ENCODE measurements around the gene GAB4.

GAB4 gene

DNA sequence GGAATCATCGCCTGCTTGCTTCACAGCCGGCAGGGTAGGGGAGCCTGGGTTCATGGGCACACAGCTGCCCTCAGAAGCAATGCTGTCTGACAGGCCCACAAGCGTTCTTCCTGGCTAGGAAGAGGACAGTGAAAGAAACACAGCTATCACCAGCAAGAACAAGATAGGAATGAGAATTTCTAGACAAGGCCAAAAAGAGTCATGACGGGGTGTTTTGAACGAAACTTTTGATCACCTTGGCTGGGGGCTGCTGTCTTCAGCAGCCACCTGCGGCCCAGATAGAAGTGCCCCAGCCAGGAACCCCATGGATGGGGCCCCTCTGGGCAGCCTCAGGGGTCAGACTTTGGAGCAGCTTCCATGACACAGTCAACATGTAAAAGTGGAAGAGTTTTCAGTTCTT lies 41.8 kb downstream of the GAB4 start:
- H3K4me3 ChIP-seq (replicated peaks; ENCODE audit: low read depth, low read length), result no peak overlapping the region
- no peaks in the 10 kb centered on the region for H3K27me3 ChIP-seq (replicated peaks; ENCODE audit: control insufficient read depth, insufficient read depth, low read length)
- DNase-seq (ENCODE audit: extremely low read depth, insufficient read length), result no peak
- no peaks in the 10 kb centered on the region for H3K36me3 ChIP-seq (ENCODE audit: control insufficient read depth, insufficient read depth, low read length)
- TF ChIP-seq, protein P1, sequence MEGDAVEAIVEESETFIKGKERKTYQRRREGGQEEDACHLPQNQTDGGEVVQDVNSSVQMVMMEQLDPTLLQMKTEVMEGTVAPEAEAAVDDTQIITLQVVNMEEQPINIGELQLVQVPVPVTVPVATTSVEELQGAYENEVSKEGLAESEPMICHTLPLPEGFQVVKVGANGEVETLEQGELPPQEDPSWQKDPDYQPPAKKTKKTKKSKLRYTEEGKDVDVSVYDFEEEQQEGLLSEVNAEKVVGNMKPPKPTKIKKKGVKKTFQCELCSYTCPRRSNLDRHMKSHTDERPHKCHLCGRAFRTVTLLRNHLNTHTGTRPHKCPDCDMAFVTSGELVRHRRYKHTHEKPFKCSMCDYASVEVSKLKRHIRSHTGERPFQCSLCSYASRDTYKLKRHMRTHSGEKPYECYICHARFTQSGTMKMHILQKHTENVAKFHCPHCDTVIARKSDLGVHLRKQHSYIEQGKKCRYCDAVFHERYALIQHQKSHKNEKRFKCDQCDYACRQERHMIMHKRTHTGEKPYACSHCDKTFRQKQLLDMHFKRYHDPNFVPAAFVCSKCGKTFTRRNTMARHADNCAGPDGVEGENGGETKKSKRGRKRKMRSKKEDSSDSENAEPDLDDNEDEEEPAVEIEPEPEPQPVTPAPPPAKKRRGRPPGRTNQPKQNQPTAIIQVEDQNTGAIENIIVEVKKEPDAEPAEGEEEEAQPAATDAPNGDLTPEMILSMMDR (IDR thresholded peaks at IDR 0.05; ENCODE audit: insufficient read depth, low read length, poor library complexity, severe bottlenecking), result no peak

DNA sequence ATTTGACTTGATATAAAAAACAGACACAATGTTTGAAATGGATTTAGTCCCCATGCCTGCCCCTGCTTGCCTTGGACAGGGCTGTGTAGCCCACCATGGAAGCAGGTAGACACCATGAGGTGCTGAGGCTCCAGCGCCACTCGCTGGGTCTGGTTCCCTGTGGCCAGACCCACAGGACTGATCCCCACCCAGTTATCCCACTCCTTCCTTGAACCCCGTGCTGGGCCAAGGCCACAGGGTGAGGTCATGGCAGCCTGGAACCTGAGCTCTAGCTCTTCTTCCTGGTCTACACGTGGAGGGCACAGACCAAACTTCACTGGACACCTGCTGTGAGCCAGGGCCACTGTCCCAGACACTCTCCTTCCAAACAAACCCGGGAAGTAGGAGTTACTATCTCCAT lies 42.5 kb downstream of the GAB4 start:
- H3K27me3 ChIP-seq (replicated peaks; ENCODE audit: control insufficient read depth, insufficient read depth, low read length), result no peaks in the 10 kb centered on the region
- no peak overlapping the region for H3K4me3 ChIP-seq (replicated peaks; ENCODE audit: low read depth, low read length)
- TF ChIP-seq, protein P1 (IDR thresholded peaks at IDR 0.05; ENCODE audit: insufficient read depth, low read length, poor library complexity, severe bottlenecking), result no peak
- no peaks in the 10 kb centered on the region for H3K36me3 ChIP-seq (ENCODE audit: control insufficient read depth, insufficient read depth, low read length)
- no peak for DNase-seq (ENCODE audit: extremely low read depth, insufficient read length)

DNA sequence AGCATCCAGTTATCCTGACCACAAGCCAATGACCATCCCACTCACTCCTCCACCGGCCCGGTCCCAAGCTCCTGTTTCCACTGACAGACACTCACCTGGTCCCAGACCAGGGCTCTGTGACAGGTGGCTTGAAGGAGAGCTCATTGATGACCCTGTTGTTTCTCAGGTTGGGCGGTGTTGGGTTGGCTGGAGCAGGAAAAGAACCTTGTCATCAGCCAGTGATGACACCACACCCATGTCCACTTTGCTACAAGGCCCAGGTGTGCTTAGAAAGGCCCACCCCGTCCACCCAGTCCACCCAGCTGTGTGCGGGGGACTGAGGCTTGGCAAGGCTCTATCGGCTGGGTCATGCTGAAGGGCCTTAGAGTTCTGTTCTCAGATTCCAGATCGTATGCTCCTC lies 42.9 kb downstream of the GAB4 start:
- Histone ChIP-seq H3K27me3 (replicated peaks; ENCODE audit: control insufficient read depth, insufficient read depth, low read length) (no peaks in the 10 kb centered on the region), H3K4me3 (replicated peaks; ENCODE audit: low read depth, low read length) (no peak overlapping the region), H3K36me3 (ENCODE audit: control insufficient read depth, insufficient read depth, low read length) (no peaks in the 10 kb centered on the region)
- no peak for DNase-seq (ENCODE audit: extremely low read depth, insufficient read length)
- TF ChIP-seq, protein P1 (IDR thresholded peaks at IDR 0.05; ENCODE audit: insufficient read depth, low read length, poor library complexity, severe bottlenecking), result no peak

- no peaks in the 10 kb centered on the region for H3K27me3 ChIP-seq (replicated peaks; ENCODE audit: control insufficient read depth, insufficient read depth, low read length)
- H3K4me3 ChIP-seq (replicated peaks; ENCODE audit: low read depth, low read length), result no peak overlapping the region
- H3K36me3 ChIP-seq (ENCODE audit: control insufficient read depth, insufficient read depth, low read length), result no peaks in the 10 kb centered on the region
- no peak for DNase-seq (ENCODE audit: extremely low read depth, insufficient read length)
- TF ChIP-seq, protein P1 (IDR thresholded peaks at IDR 0.05; ENCODE audit: insufficient read depth, low read length, poor library complexity, severe bottlenecking), result no peak
Measured at GRCh38 chr22:16964366-16964765, 43.7 kb downstream of the GAB4 start.

DNA sequence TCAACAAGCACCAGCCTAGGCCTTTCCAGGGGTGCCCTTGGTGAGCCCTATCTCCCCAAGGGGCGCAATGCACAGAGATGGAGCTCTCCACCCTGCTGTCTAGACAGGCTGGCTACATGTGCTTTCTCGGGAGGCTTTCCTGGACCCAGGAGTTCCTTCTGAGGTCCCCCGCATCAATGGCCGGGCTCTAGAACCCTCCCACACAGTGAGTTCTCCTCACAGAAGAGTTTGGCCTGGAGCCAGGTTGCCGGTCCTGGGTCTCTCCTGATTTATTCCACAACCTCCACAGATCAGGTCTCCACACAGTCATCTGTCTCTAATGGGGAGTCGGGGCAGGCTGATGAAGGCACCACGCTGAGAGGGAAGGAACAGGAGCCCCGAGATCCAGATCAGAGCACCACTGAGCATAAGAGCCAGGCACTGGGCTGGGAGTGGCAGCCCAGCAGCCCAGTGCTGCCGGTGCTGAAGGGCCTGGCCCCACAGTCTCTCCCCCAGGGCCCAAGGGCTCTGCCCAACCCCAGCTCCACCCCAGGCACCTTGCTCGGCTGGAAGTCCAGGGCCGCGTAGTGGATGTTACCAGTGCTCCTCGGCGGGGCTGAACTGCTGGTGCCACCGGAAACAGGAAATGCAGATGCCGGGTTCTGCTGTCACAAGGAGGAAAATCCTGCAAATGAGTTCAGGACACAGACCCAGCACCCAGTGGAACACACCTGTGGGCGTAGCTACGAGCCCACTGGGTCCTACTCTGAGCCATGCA lies 44.7 kb downstream of the GAB4 start:
- H3K36me3 ChIP-seq (ENCODE audit: control insufficient read depth, insufficient read depth, low read length), result no peaks in the 10 kb centered on the region
- no peak for DNase-seq (ENCODE audit: extremely low read depth, insufficient read length)
- no peaks in the 10 kb centered on the region for H3K27me3 ChIP-seq (replicated peaks; ENCODE audit: control insufficient read depth, insufficient read depth, low read length)
- H3K4me3 ChIP-seq (replicated peaks; ENCODE audit: low read depth, low read length), result no peak overlapping the region
- TF ChIP-seq, protein P1 (IDR thresholded peaks at IDR 0.05; ENCODE audit: insufficient read depth, low read length, poor library complexity, severe bottlenecking), result no peak

- Histone ChIP-seq H3K36me3 (ENCODE audit: control insufficient read depth, insufficient read depth, low read length) (no peaks in the 10 kb centered on the region), H3K27me3 (replicated peaks; ENCODE audit: control insufficient read depth, insufficient read depth, low read length) (no peaks in the 10 kb centered on the region), H3K4me3 (replicated peaks; ENCODE audit: low read depth, low read length) (no peak overlapping the region)
- TF ChIP-seq, protein P1 (IDR thresholded peaks at IDR 0.05; ENCODE audit: insufficient read depth, low read length, poor library complexity, severe bottlenecking), result no peak
- no peak for DNase-seq (ENCODE audit: extremely low read depth, insufficient read length)
Measured at GRCh38 chr22:16962501-16962900, 45.5 kb downstream of the GAB4 start.
